ENCODE measurements around the gene OGFOD2. TPM values are rescaled to one million over a fixed set of nuclear protein-coding genes. Genes with fewer than 3 reads are reported as not detected.

Gene OGFOD2
- total RNA-seq, 3 donors from 2014 or later, result 9.0 to 16.5 (median 12.1) TPM

- Histone ChIP-seq H3K27ac (peak overlapping the region; percentile 55 to 96), H3K4me3 (no peak overlapping the region), H3K4me1 (peaks cover 21 to 28% of the 10 kb centered on the region in 2 donors), H3K27me3 (no peaks in the 10 kb centered on the region), H3K9me3 (no peaks in the 10 kb centered on the region), H3K36me3 (no peaks in the 10 kb centered on the region)
- intact Hi-C loops (cut with DNase I; ENCODE audit: low total_unique reads), result loop anchor here (1.0 to 10.0 kb wide), 3 partner anchors 45 to 155 kb away; no protein-coding TSS in a partner anchor
- no peak for DNase-seq (ENCODE audit: low spot score in 2 of 2)
- TF ChIP-seq POLR2AphosphoS5 (IDR thresholded peaks at IDR 0.05), result no peak
- TF ChIP-seq POLR2A (IDR thresholded peaks at IDR 0.05), result no peak
- TF ChIP-seq CTCF (IDR thresholded peaks at IDR 0.05), result no peak
Measured at GRCh38 chr12:122949816-122950675, 25.0 kb upstream of the OGFOD2 start.

- no peaks in the 10 kb centered on the region for H3K9me3 ChIP-seq
- H3K27ac ChIP-seq, result no peak overlapping the region
- DNase-seq (ENCODE audit: low spot score in 2 of 2), result no peak
- no peak overlapping the region for H3K4me3 ChIP-seq
- peaks cover 13 to 20% of the 10 kb centered on the region in 2 donors for H3K4me1 ChIP-seq
- no peaks in the 10 kb centered on the region for H3K36me3 ChIP-seq
- H3K27me3 ChIP-seq, result no peaks in the 10 kb centered on the region
- no peak for TF ChIP-seq POLR2A (IDR thresholded peaks at IDR 0.05)
- TF ChIP-seq POLR2AphosphoS5 (IDR thresholded peaks at IDR 0.05), result no peak
- no peak for TF ChIP-seq CTCF (IDR thresholded peaks at IDR 0.05)
- intact Hi-C loops (cut with DNase I; ENCODE audit: low total_unique reads), result loop anchor here (10.0 kb wide), 1 partner anchor 157 kb away; no protein-coding TSS in a partner anchor
Measured at GRCh38 chr12:122951406-122951805, 23.6 kb upstream of the OGFOD2 start.

- Histone ChIP-seq H3K27ac (no peak overlapping the region), H3K9me3 (no peaks in the 10 kb centered on the region), H3K4me1 (peaks cover 10 to 14% of the 10 kb centered on the region in 2 donors), H3K36me3 (no peaks in the 10 kb centered on the region), H3K27me3 (no peaks in the 10 kb centered on the region), H3K4me3 (no peak overlapping the region)
- peak; percentile 66 to 76 for DNase-seq (ENCODE audit: low spot score in 2 of 2)
- TF ChIP-seq POLR2A (IDR thresholded peaks at IDR 0.05) (no peak), POLR2AphosphoS5 (IDR thresholded peaks at IDR 0.05) (peak in 1 of 3 donors; percentile 28), CTCF (IDR thresholded peaks at IDR 0.05) (peak; percentile 8 to 90 (median 89))
- intact Hi-C loops (cut with DNase I; ENCODE audit: low total_unique reads), result loop anchor here (10.0 kb wide), 1 partner anchor 157 kb away; no protein-coding TSS in a partner anchor
Measured at GRCh38 chr12:122951979-122952892, 22.8 kb upstream of the OGFOD2 start.

GRCh38 chr12:122955156-122955555 is 19.9 kb upstream of the OGFOD2 start:
- intact Hi-C loops (cut with DNase I; ENCODE audit: low total_unique reads), result loop anchor here (10.0 kb wide), 1 partner anchor 160 kb away; no protein-coding TSS in a partner anchor
- H3K9me3 ChIP-seq, result no peaks in the 10 kb centered on the region
- H3K36me3 ChIP-seq, result no peaks in the 10 kb centered on the region
- H3K27me3 ChIP-seq, result no peaks in the 10 kb centered on the region
- H3K4me3 ChIP-seq, result no peak overlapping the region
- no peak for DNase-seq (ENCODE audit: low spot score in 2 of 2)
- TF ChIP-seq POLR2A (IDR thresholded peaks at IDR 0.05), result no peak
- TF ChIP-seq CTCF (IDR thresholded peaks at IDR 0.05), result no peak
- TF ChIP-seq POLR2AphosphoS5 (IDR thresholded peaks at IDR 0.05), result no peak
- no peak overlapping the region for H3K27ac ChIP-seq
- H3K4me1 ChIP-seq, result peaks cover 4 to 5% of the 10 kb centered on the region in 2 donors
